ENCODE data around the gene SRRT.

DNA sequence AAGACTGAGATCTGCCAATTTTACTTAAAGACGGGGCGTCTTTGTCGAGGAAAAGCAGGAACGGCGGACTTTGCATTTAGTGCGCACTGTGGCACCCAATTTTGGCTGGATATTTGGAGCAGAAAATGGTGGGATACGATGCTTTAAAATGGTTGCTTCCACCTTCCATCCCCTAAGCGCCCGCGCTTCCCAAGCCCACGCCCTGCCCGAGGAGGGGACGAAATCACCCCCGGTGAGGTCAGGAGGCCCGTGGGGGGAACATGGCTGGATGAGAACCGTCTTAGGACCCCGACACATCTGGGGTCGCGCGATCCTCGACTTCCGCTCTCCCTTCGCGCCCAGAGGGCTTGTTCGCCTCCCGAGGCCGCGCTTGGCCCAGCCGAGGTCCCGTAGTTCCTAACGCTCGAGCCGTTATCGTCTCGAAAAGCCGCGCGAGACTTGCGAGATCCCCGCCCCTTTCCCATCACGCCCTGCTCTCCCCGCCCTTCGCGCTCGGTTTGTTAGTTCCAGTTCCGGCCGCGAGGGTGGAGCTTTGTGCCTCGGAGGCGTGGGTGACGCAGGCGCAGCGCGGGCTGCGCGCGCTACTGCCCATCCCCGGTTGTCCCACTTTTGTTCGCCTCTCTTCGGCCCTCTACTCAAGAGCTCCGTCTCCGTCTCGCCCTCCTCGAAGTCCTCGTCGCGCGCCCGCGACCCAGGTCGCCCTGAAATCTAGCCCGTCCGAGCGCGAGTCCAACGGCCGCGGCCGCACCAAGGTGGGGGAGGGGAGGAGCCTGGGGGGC lies at the start of gene SRRT:
- TF ChIP-seq, protein P1, sequence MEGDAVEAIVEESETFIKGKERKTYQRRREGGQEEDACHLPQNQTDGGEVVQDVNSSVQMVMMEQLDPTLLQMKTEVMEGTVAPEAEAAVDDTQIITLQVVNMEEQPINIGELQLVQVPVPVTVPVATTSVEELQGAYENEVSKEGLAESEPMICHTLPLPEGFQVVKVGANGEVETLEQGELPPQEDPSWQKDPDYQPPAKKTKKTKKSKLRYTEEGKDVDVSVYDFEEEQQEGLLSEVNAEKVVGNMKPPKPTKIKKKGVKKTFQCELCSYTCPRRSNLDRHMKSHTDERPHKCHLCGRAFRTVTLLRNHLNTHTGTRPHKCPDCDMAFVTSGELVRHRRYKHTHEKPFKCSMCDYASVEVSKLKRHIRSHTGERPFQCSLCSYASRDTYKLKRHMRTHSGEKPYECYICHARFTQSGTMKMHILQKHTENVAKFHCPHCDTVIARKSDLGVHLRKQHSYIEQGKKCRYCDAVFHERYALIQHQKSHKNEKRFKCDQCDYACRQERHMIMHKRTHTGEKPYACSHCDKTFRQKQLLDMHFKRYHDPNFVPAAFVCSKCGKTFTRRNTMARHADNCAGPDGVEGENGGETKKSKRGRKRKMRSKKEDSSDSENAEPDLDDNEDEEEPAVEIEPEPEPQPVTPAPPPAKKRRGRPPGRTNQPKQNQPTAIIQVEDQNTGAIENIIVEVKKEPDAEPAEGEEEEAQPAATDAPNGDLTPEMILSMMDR (IDR thresholded peaks at IDR 0.05; ENCODE audit: insufficient read depth, low read length): no peak
- TF ChIP-seq REST (IDR thresholded peaks at IDR 0.05; ENCODE audit: insufficient replicate concordance, low read depth) (peak; percentile 16), GABPA (IDR thresholded peaks at IDR 0.05; ENCODE audit: low read depth) (peak; percentile 21; the same call in 1 of the 2 replicates)
